ENCODE data around the gene ZMYND10. TPM values are rescaled to one million over a fixed set of nuclear protein-coding genes. Genes with fewer than 3 reads are reported as not detected.

ZMYND10 gene
- total and polyA plus RNA-seq, 2 experiments from 2014 or later, result 0.29 to 0.31 TPM

GRCh38 chr3:50320853-50321335, 24.6 kb downstream of the ZMYND10 start (continued):
- TF ChIP-seq EZH2phosphoT487 (IDR thresholded peaks at IDR 0.05; ENCODE audit: unreplicated experiment), result no peak
- no peak for TF ChIP-seq CREB1 (CRISPR knock-in tag; IDR thresholded peaks at IDR 0.05; ENCODE audit: low read depth)

GRCh38 chr3:50319894-50320625, 25.5 kb downstream of the ZMYND10 start:
- peak overlapping the region; percentile 100 for H3K27ac ChIP-seq (ENCODE audit: low read depth)
- peaks cover 15% of the 10 kb centered on the region for H3K27me3 Mint-ChIP-seq (ENCODE audit: insufficient read depth, low read depth, poor library complexity)
- no peaks in the 10 kb centered on the region for H3K9me3 Mint-ChIP-seq
- peaks cover 8% of the 10 kb centered on the region for H3K36me3 ChIP-seq (ENCODE audit: insufficient read depth)
- H3K4me3 Mint-ChIP-seq, result peak overlapping the region; percentile 86
- peaks cover 20% of the 10 kb centered on the region; the same call in 1 of the 2 replicates for H3F3A ChIP-seq (replicated peaks; ENCODE audit: low read depth)
- no peak for DNase-seq (ENCODE audit: low spot score)
- H3K36me3 Mint-ChIP-seq (ENCODE audit: low read depth), result peaks cover 56% of the 10 kb centered on the region
- H3K27me3 ChIP-seq (ENCODE audit: insufficient read depth), result no peaks in the 10 kb centered on the region
- no peak overlapping the region for H2AFZ ChIP-seq
- ATAC-seq, result no peak
- peaks cover 5% of the 10 kb centered on the region; the same call in 1 of the 2 replicates for H4K20me1 ChIP-seq (replicated peaks; ENCODE audit: insufficient read depth)
- H3K4me2 ChIP-seq, result peak overlapping the region; percentile 99
- H3K4me1 Mint-ChIP-seq, result peaks cover 43% of the 10 kb centered on the region
- no peaks in the 10 kb centered on the region for H3K9me2 ChIP-seq (ENCODE audit: insufficient read depth)
- H3K79me2 ChIP-seq (replicated peaks; ENCODE audit: insufficient read depth), result peaks cover 26% of the 10 kb centered on the region
- peak overlapping the region; percentile 97 for H3K4me3 ChIP-seq
- H3K4me1 ChIP-seq (ENCODE audit: insufficient read depth), result peaks cover 15% of the 10 kb centered on the region
- TF ChIP-seq, protein P1, sequence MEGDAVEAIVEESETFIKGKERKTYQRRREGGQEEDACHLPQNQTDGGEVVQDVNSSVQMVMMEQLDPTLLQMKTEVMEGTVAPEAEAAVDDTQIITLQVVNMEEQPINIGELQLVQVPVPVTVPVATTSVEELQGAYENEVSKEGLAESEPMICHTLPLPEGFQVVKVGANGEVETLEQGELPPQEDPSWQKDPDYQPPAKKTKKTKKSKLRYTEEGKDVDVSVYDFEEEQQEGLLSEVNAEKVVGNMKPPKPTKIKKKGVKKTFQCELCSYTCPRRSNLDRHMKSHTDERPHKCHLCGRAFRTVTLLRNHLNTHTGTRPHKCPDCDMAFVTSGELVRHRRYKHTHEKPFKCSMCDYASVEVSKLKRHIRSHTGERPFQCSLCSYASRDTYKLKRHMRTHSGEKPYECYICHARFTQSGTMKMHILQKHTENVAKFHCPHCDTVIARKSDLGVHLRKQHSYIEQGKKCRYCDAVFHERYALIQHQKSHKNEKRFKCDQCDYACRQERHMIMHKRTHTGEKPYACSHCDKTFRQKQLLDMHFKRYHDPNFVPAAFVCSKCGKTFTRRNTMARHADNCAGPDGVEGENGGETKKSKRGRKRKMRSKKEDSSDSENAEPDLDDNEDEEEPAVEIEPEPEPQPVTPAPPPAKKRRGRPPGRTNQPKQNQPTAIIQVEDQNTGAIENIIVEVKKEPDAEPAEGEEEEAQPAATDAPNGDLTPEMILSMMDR (conservative IDR thresholded peaks at IDR 0.05; ENCODE audit: low read depth in 2 of 2), result peak in 1 of 2 experiments; percentile 27; a peak in 2 of 4 replicates
- TF ChIP-seq POLR2AphosphoS5 (IDR thresholded peaks at IDR 0.05; ENCODE audit: low read depth), result no peak; the same call in 1 of the 2 replicates
- 0 out of 2 replicates have a peak overlapping the region, but pooled peaks have one; percentile 82 for H3K27ac Mint-ChIP-seq

- H3K27me3 ChIP-seq (ENCODE audit: insufficient read depth), result no peaks in the 10 kb centered on the region
- H3K4me2 ChIP-seq, result no peak overlapping the region
- H3F3A ChIP-seq (replicated peaks; ENCODE audit: low read depth), result peaks cover 21% of the 10 kb centered on the region; the same call in 1 of the 2 replicates
- H2AFZ ChIP-seq, result no peak overlapping the region
- H3K79me2 ChIP-seq (replicated peaks; ENCODE audit: insufficient read depth), result peaks cover 26% of the 10 kb centered on the region
- no peak for ATAC-seq
- Mint-ChIP-seq H3K36me3 (ENCODE audit: low read depth) (peaks cover 52% of the 10 kb centered on the region), H3K4me1 (peaks cover 37% of the 10 kb centered on the region), H3K27ac (no peak overlapping the region), H3K9me3 (0 out of 3 replicates have a peak, but pooled peaks cover under 1% of the 10 kb centered on the region), H3K4me3 (peak overlapping the region; percentile 86), H3K27me3 (ENCODE audit: insufficient read depth, low read depth, poor library complexity) (peaks cover 10% of the 10 kb centered on the region)
- peaks cover 8% of the 10 kb centered on the region for H3K36me3 ChIP-seq (ENCODE audit: insufficient read depth)
- H4K20me1 ChIP-seq (replicated peaks; ENCODE audit: insufficient read depth), result peaks cover 5% of the 10 kb centered on the region; the same call in 1 of the 2 replicates
- no peak overlapping the region for H3K4me3 ChIP-seq
- peaks cover 15% of the 10 kb centered on the region for H3K4me1 ChIP-seq (ENCODE audit: insufficient read depth)
- H3K9me2 ChIP-seq (ENCODE audit: insufficient read depth), result no peaks in the 10 kb centered on the region
- DNase-seq (ENCODE audit: low spot score), result no peak
- no peak overlapping the region for H3K27ac ChIP-seq (ENCODE audit: low read depth)
- TF ChIP-seq ZNF114 (CRISPR knock-in tag; IDR thresholded peaks at IDR 0.05), result no peak
- no peak for TF ChIP-seq EZH2 (IDR thresholded peaks at IDR 0.05; ENCODE audit: low read depth, unreplicated experiment)
- TF ChIP-seq POLR2AphosphoS5 (IDR thresholded peaks at IDR 0.05; ENCODE audit: low read depth), result no peak
- no peak for TF ChIP-seq STAT1 (IDR thresholded peaks at IDR 0.05; ENCODE audit: unreplicated experiment)
- TF ChIP-seq JUNB (IDR thresholded peaks at IDR 0.05; ENCODE audit: unreplicated experiment), result no peak
- TF ChIP-seq ZNF331 (CRISPR knock-in tag; IDR thresholded peaks at IDR 0.05; ENCODE audit: low read depth), result no peak
- TF ChIP-seq, protein P2, sequence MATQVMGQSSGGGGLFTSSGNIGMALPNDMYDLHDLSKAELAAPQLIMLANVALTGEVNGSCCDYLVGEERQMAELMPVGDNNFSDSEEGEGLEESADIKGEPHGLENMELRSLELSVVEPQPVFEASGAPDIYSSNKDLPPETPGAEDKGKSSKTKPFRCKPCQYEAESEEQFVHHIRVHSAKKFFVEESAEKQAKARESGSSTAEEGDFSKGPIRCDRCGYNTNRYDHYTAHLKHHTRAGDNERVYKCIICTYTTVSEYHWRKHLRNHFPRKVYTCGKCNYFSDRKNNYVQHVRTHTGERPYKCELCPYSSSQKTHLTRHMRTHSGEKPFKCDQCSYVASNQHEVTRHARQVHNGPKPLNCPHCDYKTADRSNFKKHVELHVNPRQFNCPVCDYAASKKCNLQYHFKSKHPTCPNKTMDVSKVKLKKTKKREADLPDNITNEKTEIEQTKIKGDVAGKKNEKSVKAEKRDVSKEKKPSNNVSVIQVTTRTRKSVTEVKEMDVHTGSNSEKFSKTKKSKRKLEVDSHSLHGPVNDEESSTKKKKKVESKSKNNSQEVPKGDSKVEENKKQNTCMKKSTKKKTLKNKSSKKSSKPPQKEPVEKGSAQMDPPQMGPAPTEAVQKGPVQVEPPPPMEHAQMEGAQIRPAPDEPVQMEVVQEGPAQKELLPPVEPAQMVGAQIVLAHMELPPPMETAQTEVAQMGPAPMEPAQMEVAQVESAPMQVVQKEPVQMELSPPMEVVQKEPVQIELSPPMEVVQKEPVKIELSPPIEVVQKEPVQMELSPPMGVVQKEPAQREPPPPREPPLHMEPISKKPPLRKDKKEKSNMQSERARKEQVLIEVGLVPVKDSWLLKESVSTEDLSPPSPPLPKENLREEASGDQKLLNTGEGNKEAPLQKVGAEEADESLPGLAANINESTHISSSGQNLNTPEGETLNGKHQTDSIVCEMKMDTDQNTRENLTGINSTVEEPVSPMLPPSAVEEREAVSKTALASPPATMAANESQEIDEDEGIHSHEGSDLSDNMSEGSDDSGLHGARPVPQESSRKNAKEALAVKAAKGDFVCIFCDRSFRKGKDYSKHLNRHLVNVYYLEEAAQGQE (IDR thresholded peaks at IDR 0.05; ENCODE audit: unreplicated experiment), result no peak
- no peak for TF ChIP-seq NANOG (IDR thresholded peaks at IDR 0.05; ENCODE audit: borderline replicate concordance)
- TF ChIP-seq, protein P1 (conservative IDR thresholded peaks at IDR 0.05; ENCODE audit: low read depth in 2 of 2), result no peak
Observed at GRCh38 chr3:50319181-50319893, 26.2 kb downstream of the ZMYND10 start.

Measured in GM23338 (cell line).